ENCODE measurements around the gene OCIAD1.
"Not testable (repeated sequence)": the region's sequence is repeated elsewhere in the genome, so short reads cannot be mapped to it uniquely, and the experiment has no call there.

Gene OCIAD1

GRCh38 chr4:48821431-48821830, 9.5 kb upstream of the OCIAD1 start:
- not testable (repeated sequence) for DNase-seq

GRCh38 chr4:48827622-48828021, 3.3 kb upstream of the OCIAD1 start:
- no peak for DNase-seq

DNA sequence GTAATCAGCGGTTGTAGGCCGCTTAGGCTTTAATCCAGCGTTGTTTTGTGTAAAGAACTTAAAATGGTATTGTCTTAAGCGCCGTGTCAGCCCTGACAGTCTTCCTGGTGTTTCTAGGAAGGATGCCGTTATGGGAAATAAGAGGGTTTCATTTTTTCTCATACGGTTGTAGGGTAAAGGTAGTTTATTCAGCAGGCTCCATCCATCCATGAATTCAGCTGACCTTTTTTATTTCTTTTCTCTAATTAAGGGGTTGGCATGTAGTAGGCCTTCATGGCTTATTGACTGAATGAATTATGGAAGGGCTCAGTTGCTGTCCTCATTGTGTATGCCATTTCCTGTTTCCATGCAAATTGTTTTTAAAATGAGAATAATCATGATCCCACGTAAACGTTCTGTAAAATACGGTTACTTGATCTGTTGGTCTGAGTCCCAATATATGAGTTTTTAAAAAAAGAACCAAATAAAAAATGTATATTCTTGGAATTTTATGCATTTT, 693 bp downstream of the OCIAD1 start:
- DNase-seq = no peak

DNA sequence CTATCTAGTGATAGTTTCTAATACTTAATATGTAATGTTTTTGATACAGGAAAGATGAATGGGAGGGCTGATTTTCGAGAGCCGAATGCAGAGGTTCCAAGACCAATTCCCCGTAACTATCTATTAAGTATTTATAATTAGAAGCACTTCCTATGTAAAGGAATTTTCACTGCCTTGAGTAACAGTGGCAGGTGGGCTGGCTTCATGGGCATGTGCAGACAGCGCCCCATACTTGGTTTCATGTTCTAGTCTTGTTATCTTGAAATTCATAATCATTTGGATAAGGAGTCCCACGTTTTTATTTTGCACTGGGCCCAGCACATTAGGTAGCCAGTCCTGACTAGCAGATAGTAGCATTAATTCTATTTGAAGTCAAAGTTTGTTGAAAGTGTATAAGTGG, 1.7 kb downstream of the OCIAD1 start:
- no peak for DNase-seq

- no peak for DNase-seq
Observed at GRCh38 chr4:48836658-48837057, 5.8 kb downstream of the OCIAD1 start.

- no peak for DNase-seq
Observed at GRCh38 chr4:48841045-48841827, 10.3 kb downstream of the OCIAD1 start.

- DNase-seq = no peak
Observed at GRCh38 chr4:48844843-48845242, 14.0 kb downstream of the OCIAD1 start.

GRCh38 chr4:48848799-48849198, 17.9 kb downstream of the OCIAD1 start:
- not testable (repeated sequence) for DNase-seq

- DNase-seq = peak; percentile 15
Observed at GRCh38 chr4:48851651-48852050, 20.8 kb downstream of the OCIAD1 start.

DNA sequence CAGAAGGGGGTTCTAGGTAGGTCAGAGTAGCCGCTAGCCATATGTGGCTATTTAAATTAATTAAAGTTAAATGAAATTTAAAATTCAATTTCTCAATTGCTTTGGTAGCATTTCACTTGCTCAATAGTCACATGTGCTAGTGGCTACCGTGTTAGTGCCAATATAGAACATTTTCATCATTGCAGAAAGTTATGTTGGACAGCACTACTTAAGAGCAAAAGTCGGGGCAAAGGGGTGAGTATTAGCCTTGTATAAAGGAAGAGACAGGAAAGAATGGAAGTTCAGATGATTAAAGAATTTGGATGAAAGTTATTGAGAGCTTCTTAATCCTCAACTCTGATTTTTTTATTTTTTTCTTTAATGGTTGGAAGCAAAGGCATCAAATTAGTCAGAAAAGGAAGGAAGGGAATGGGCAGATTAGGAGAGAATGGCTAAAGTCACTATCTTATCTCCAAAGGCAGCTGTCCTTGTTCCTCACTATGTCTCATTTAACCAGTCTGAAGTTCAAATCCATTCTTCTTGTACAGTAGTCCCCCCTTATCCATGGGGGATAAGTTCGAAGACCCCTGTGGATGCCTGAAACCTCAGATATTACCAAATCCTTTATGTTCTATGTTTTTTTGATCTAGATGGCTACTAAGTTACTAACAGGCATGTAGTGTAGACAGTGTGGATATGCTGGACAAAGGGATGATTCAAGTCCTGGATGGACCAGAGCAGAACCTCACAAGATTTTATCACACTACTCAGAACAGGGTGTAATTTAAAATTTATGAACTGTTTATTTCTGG, 22.9 kb downstream of the OCIAD1 start:
- no peak for DNase-seq

DNA sequence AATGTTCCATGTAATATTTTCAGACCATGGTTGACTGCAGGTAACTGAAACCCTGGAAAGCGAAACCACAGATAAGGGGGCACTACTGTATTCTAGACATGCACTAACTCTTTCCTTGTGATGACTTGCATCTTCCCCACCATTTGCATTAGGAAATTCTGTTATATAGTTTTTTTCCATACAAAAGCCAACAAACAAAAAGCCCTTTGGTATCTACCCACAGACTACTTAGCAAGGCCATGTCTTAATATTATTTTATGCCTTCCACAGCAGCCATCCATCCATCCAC, 23.5 kb downstream of the OCIAD1 start:
- DNase-seq = no peak

GRCh38 chr4:48854982-48855381, 24.1 kb downstream of the OCIAD1 start:
- DNase-seq = no peak

DNA sequence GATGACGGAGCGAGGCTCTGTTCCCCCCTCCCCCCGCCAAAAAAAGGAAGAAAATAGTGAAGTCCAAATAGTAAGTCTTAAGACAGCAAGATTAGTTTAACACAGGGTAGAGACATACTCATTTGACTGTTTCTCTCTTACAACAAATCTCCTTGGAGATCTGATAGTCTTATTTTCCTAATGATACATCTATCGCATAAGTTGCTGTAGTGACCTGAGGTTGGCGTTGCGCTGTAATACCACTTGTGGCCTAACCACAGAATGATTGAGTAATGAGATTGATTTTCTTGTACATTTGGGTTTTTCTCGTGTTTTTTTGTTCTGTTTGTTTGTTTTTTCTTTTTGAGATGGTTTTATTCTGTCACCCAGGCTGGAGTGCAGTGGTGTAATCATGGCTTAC, 27.2 kb downstream of the OCIAD1 start:
- DNase-seq = no peak

DNA sequence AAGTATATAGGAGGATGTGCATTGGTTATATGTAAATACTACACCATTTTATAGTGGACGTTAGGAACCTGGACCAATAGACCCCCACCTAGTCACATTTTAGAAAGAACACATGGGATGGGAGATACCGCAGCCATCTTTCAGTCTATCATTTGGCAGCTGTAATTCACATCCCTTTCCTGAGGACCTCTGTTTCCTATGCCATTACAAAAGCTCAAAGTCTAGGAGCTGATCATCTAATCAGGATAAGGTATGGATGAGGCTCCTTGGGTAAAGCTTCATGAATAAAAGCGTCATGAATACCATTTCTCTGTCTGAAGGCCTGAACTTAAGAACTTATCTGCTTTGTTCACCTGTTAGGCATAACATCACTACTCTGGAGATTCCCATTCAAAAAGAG, 31.1 kb downstream of the OCIAD1 start:
- DNase-seq = no peak

GRCh38 chr4:48862661-48863060, 31.8 kb downstream of the OCIAD1 start:
- no peak for DNase-seq

DNA sequence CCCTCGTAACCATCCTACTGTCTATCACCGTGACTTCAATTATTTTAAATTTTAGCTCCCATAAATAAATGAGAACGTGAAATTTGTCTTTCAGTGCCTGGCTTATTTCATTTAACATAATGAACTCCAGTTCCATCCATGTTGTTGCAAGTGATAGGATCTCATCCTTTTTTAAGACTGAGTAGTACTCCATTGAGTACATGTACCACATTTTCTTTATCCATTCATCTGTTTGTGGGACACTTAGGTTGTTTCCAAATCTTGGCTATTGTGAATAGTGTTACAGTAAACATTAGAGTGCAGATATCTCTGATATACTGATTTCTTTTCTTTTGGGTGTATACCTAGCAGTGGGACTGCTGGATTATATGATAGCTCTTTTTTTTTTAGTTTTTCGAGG, 32.8 kb downstream of the OCIAD1 start:
- DNase-seq = no peak

DNA sequence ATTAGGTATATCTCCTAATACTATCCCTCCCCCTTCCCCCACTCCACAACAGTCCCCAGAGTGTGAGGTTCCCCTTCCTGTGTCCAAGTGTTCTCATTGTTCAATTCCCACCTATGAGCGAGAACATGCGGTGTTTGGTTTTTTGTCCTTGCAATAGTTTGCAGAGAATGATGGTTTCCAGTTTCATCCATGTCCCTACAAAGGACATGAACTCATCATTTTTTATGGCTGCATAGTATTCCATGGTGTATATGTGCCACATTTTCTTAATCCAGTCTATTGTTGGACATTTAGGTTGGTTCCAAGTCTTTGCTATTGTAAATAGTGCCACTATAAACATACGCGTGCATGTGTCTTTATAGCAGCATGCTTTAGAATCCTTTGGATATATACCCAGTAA, 33.8 kb downstream of the OCIAD1 start:
- not testable (repeated sequence) for DNase-seq

- DNase-seq = no peak
Observed at GRCh38 chr4:48877827-48878535, 47.1 kb downstream of the OCIAD1 start.

DNA sequence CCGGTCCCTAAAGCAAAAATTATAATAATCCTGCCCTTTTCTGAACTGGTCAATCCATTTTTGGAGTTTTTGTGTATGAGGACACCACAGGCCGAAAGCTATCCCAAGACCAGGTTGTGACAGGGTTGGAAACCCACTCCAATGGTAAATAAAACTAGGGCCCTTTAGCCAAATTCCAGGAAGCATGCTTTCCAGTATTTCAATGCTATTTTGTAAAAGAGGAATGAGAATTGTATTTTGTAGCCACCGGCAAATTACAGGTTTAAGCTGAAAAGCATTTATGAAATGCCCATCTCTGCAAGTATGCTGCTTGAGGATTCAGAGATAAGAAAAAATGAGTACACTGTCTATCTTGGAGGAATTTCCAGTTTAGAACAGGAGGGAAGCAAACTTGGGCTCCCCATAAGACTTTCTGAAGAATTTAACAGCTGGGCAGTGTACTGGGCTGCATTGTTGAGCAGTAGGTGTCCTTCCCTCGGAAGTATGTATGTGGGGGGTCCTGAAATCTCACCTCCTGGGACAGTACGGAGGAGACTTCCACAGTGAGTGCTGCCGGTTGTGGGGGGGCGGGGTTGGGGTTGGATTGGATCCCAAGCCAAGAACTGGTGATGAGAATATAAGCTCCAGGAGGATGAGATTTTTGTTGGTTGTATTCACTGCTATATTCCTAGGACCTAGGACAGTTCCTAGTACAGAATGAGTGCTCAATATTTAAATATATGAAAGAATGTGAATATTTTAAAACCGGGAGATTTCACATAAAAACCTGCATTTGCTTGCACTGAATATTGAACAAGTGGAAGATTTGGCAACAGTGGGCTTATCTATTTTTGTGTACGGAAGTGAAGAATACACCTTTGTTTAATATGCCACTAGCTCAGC, 48.9 kb downstream of the OCIAD1 start:
- no peak for DNase-seq

DNA sequence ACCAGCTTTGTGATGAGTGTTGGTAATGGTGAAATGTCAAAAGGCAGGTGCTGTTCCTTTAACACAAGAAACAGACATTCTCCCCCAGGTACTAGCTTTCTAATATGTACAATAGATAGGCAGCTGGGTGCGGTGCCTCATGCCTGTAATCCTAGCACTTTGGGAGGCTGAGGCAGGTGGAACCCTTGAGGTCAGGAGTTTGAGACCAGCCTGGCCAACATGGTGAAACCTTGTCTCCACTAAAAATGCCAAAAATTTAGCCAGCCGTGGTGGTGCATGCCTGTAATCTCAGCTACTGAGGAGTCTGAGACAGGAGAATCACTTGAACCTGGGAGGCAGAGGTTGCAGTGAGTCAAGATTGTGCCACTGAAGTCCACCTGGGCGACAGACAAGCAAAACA, 50.8 kb downstream of the OCIAD1 start:
- DNase-seq = not testable (repeated sequence)

GRCh38 chr4:48889750-48890149, 58.9 kb downstream of the OCIAD1 start:
- DNase-seq = not testable (repeated sequence)

DNA sequence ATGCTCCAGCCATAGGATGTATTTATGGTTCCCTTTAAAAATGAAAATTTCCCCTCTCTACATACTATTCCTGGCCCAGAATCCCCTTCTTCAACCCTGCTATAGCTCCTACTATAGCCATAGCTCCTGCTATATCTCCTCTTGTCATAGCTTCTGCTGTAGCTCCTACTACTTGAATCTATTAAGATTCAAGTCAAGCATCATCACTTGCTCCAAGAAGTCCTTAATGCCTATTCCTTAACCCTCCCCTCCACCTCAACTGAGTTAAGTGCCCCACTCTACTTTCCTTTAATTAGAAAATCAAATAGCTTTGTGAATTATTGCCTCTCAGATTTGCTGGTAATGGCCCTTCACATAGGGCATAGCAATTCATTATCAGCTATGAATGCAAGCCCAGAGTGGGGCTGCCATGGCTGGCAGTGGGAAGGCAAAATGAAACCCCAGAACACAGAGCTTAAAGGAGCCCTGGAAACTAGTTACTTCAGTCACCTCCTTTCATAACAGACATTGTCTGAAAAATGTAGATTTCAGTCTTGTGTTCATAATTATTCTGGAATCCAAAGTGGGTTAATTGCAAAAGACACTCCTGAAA, 60.2 kb downstream of the OCIAD1 start:
- DNase-seq = no peak
